Fibroblast of mammary gland (primary cell): ENCODE results near the gene MYH2.
"Not testable (repeated sequence)": the region's sequence is repeated elsewhere in the genome, so short reads cannot be mapped to it uniquely, and the experiment has no call there.

ENCODE experiments used
- DNase-seq: peaks from one replicate; pipeline ENCODE4 v3.0.0-alpha.2; 2010; ENCODE audit warnings: low read depth
- H3K4me3 ChIP-seq: 2 replicates; pipeline ENCODE4 v1.5.1; 2011; ENCODE audit warnings: low read depth, mild to moderate bottlenecking, low read length, moderate library complexity; ENCODE audit not compliant: control insufficient read depth
- TF ChIP-seq, protein P1 (sequence below): conservative IDR thresholded peaks from 2 replicates; pipeline ENCODE4 v1.5.1; 2011; ENCODE audit warnings: low read depth, low read length, inconsistent platforms; ENCODE audit not compliant: control insufficient read depth, insufficient read depth

MYH2 gene

DNA sequence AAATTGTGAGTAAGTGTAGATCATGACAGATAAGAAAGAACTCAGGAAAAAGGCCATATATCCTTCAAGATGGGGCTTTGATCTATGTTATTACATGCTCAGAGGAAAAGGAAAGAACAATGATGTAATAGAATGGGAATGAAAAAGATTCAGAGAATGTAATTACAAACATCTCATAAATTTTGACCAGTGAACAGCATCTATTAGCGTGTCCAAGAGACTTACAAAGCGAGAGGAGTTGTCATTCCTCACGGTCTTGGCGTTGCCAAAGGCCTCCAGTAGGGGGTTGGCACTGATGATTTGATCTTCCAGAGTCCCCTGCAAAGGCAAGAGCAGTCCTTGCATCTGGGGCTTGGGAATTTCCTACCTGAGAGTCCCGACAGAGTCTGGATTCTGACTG lies 6.0 kb downstream of the MYH2 start:
- TF ChIP-seq, protein P1, sequence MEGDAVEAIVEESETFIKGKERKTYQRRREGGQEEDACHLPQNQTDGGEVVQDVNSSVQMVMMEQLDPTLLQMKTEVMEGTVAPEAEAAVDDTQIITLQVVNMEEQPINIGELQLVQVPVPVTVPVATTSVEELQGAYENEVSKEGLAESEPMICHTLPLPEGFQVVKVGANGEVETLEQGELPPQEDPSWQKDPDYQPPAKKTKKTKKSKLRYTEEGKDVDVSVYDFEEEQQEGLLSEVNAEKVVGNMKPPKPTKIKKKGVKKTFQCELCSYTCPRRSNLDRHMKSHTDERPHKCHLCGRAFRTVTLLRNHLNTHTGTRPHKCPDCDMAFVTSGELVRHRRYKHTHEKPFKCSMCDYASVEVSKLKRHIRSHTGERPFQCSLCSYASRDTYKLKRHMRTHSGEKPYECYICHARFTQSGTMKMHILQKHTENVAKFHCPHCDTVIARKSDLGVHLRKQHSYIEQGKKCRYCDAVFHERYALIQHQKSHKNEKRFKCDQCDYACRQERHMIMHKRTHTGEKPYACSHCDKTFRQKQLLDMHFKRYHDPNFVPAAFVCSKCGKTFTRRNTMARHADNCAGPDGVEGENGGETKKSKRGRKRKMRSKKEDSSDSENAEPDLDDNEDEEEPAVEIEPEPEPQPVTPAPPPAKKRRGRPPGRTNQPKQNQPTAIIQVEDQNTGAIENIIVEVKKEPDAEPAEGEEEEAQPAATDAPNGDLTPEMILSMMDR: peak; percentile 8
- H3K4me3 ChIP-seq: not testable (repeated sequence)
- peak; percentile 47 for DNase-seq

DNA sequence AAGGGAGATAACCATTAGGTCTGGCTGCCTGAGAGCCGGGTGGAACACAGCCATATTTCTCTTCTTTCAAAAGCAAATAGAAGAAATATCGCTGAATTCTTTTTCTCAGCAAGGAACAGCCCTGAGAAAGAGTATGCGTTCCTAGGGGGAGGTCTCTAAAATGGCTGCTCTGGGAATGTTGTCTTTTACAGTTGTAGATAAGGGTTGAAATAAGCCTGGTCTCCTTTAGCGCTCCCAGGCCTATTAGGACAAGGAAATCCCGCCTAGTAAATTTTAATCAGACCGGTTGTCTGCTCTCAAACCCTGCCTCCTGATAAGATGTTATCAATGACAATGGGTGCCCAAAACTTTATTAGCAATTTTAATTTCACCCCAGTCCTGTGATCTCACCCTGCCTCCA lies 8.3 kb downstream of the MYH2 start:
- H3K4me3 ChIP-seq, DNase-seq: not testable (repeated sequence)

DNA sequence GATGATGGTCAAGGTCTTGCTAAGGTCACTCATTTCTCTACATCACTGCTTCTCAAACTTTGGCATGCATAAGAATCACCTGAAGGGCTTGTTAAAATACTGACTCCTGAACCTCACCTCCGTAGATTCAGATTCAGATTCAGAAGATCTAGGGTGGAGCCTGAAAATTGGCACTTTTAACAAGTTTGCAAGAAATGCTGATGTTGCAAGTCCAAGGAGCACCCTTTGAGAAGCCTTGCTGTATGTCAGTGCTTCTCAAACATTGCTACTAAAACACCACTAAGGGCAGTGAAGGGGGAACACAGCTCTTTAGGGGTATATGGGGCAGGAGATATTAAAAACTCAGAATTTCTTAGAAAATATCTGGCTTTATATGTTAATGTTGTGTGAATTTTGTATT lies 17.4 kb downstream of the MYH2 start:
- TF ChIP-seq, protein P1: no peak
- no peak overlapping the region for H3K4me3 ChIP-seq
- no peak for DNase-seq

DNA sequence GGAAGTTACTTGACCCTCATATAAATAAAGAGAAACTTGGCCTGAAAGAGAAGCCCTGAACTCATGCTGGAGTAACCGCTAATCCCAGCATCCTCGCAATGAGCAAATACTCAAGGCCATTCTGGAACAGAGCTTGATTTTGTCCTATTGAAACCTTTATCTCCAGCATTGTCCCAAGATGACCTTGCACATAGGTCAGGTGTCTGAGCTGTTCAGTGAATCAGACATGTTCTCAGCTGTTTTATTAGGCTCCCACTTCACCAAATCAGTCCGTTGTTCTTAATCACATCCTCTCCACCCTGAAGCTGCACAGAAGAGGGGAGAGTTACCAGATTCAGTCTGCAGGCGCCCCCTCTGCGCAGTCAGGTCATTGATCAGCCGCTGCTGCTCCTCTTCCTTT lies 22.0 kb downstream of the MYH2 start:
- TF ChIP-seq, protein P1: no peak
- DNase-seq: peak; percentile 4
- no peak overlapping the region for H3K4me3 ChIP-seq

DNA sequence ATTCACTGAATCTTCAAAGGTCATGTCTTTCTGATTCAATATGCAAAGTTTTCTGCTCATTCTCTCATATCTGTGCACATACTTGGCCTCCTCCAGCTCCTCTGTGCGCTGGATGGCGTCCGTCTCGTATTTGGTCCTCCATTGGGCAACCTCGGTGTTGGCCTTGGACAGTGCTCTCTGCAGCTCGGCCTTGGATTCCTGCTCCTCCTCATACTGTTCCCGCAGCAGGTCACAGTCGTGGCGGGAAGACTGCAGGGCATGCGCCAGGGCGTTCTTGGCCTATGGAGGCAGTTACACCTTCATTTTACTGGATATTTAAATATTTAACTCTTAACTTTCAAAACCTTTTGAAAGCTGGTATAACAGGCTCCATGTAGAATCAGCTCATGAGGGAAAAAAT lies 22.9 kb downstream of the MYH2 start:
- H3K4me3 ChIP-seq: no peak overlapping the region
- TF ChIP-seq, protein P1: no peak
- no peak for DNase-seq

DNA sequence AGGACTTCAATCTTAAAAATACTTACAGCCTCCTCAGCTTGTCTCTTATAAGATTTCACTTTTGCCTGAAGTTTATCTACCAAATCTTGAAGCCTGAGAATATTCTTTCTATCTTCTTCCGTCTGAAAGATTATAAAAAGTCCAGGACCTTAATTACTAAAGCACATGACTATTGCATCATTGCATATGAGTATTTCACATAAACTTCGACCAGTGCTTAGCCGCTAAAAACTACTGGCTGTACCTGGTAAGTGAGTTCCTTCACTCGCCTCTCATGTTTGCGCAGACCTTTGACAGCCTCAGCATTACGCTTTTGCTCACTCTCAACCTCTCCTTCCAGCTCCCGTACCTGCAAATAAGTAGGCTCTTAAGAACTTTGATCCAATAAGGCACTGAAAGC lies 26.4 kb downstream of the MYH2 start:
- H3K4me3 ChIP-seq: no peak overlapping the region
- TF ChIP-seq, protein P1: no peak
- DNase-seq: no peak

DNA sequence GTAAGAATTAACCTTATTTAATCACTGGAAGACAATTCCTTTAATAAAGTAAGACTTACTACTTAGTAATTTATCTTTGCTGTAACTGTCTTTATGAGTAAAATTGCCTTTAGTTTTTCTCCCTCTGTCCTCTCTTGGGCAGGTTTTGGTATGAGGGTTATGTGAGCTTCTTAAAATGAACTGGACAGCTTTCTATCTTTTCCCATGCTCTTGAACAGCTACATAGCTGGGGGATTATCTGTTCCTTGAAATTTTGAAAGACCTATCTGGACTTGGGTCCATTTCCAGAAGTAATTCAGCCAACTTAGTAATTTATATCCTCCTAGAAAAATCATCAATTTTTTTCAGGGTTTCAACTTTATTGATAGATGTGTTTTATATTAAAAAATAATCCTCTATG lies 27.5 kb downstream of the MYH2 start:
- TF ChIP-seq, protein P1: no peak
- H3K4me3 ChIP-seq: no peak overlapping the region
- no peak for DNase-seq
